ENCODE data around the gene NCAM2.

The NCAM2 gene

GRCh38 chr21:21406921-21407320, 408.7 kb downstream of the NCAM2 start:
- no peak for DNase-seq (ENCODE audit: low read depth)
- no peak overlapping the region for H3K4me3 ChIP-seq (ENCODE audit: low read depth, low read length)
- no peak for TF ChIP-seq CTCF (IDR thresholded peaks at IDR 0.05; ENCODE audit: control insufficient read depth, extremely low read depth, insufficient read depth)

GRCh38 chr21:21412096-21412495, 413.9 kb downstream of the NCAM2 start:
- H3K4me3 ChIP-seq (ENCODE audit: low read depth, low read length): no peak overlapping the region
- DNase-seq (ENCODE audit: low read depth): peak; percentile 96
- no peak for TF ChIP-seq CTCF (IDR thresholded peaks at IDR 0.05; ENCODE audit: control insufficient read depth, extremely low read depth, insufficient read depth)

- no peak overlapping the region for H3K4me3 ChIP-seq (ENCODE audit: low read depth, low read length)
- DNase-seq (ENCODE audit: low read depth): no peak
- no peak for TF ChIP-seq CTCF (IDR thresholded peaks at IDR 0.05; ENCODE audit: control insufficient read depth, extremely low read depth, insufficient read depth)
These were observed 417.5 kb downstream of the NCAM2 start for GRCh38 chr21:21415741-21416140.

- H3K4me3 ChIP-seq (ENCODE audit: low read depth, low read length): no peak overlapping the region
- no peak for TF ChIP-seq CTCF (IDR thresholded peaks at IDR 0.05; ENCODE audit: control insufficient read depth, extremely low read depth, insufficient read depth)
- DNase-seq (ENCODE audit: low read depth): no peak
These were observed 436.7 kb downstream of the NCAM2 start for GRCh38 chr21:21434944-21435343.

- H3K4me3 ChIP-seq (ENCODE audit: low read depth, low read length): no peak overlapping the region
- no peak for TF ChIP-seq CTCF (IDR thresholded peaks at IDR 0.05; ENCODE audit: control insufficient read depth, extremely low read depth, insufficient read depth)
- no peak for DNase-seq (ENCODE audit: low read depth)
These were observed 437.9 kb downstream of the NCAM2 start for GRCh38 chr21:21436012-21436534.

GRCh38 chr21:21439761-21440160, 441.6 kb downstream of the NCAM2 start:
- H3K4me3 ChIP-seq (ENCODE audit: low read depth, low read length): no peak overlapping the region
- TF ChIP-seq CTCF (IDR thresholded peaks at IDR 0.05; ENCODE audit: control insufficient read depth, extremely low read depth, insufficient read depth): no peak
- no peak for DNase-seq (ENCODE audit: low read depth)

- no peak overlapping the region for H3K4me3 ChIP-seq (ENCODE audit: low read depth, low read length)
- TF ChIP-seq CTCF (IDR thresholded peaks at IDR 0.05; ENCODE audit: control insufficient read depth, extremely low read depth, insufficient read depth): no peak
- no peak for DNase-seq (ENCODE audit: low read depth)
These were observed 458.9 kb downstream of the NCAM2 start for GRCh38 chr21:21457077-21457476.

Measured in LNCaP clone FGC (cell line).